ENCODE results near the gene MMADHC. TPM values are rescaled to one million over a fixed set of nuclear protein-coding genes. Genes with fewer than 3 reads are reported as not detected.

The MMADHC gene
- total RNA-seq, 1 experiment from 2014 or later, result 149 TPM

DNA sequence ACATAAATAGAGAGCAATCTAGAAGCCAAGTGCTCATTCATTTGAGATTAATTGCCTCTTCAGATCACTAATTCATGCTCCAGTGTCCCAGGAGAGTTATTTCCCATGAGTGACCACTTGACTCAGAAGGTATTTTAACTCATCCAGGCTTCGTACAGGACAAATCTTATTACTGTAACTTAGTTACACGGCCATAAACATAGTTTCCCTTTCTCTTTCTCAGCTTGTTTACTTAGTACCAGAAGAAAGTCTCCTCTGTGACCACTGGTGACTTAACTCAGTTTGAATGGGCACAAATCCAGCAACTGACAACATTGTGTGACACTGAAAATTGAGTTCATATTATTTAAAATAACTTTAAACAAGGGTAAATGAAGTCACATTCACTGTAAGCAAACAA, 25.3 kb downstream of the MMADHC start:
- Histone ChIP-seq H4K5ac (ENCODE audit: insufficient read length, low read depth, low read length) (no peak overlapping the region), H3K18ac (ENCODE audit: insufficient read length, low read depth, low read length) (no peak overlapping the region), H3K27ac (ENCODE audit: insufficient read length, low read depth, low read length) (no peak overlapping the region), H2BK12ac (ENCODE audit: insufficient read length, low read depth, low read length) (no peak overlapping the region), H2BK20ac (ENCODE audit: low read depth, low read length, poor library complexity, severe bottlenecking) (no peak overlapping the region), H3K9ac (ENCODE audit: extremely low read depth, insufficient read length, low read length) (no peak overlapping the region), H4K91ac (ENCODE audit: insufficient read length, low read depth, low read length) (no peak overlapping the region), H2AFZ (ENCODE audit: low read length) (no peak overlapping the region), H4K20me1 (ENCODE audit: control insufficient read depth, insufficient read depth, insufficient read length) (no peaks in the 10 kb centered on the region), H3K27me3 (ENCODE audit: insufficient read depth, low read length) (no peaks in the 10 kb centered on the region), H3K14ac (ENCODE audit: insufficient read depth, low read length) (no peak overlapping the region), H3T11ph (ENCODE audit: low read length) (no peak overlapping the region), H3K23me2 (ENCODE audit: insufficient read length, low read depth, low read length, poor library complexity, severe bottlenecking) (no peaks in the 10 kb centered on the region), H2BK5ac (ENCODE audit: insufficient read length, low read length) (no peak overlapping the region), H4K8ac (replicated peaks; ENCODE audit: insufficient read length, low read depth, low read length) (no peak overlapping the region), H3K4me2 (ENCODE audit: insufficient read depth, insufficient read length, low read length) (no peak overlapping the region), H3K4ac (ENCODE audit: low read depth, low read length) (no peak overlapping the region), H3K79me1 (ENCODE audit: insufficient read depth, low read depth, low read length, poor library complexity, severe bottlenecking) (no peaks in the 10 kb centered on the region), H2BK120ac (ENCODE audit: low read depth, low read length, poor library complexity, severe bottlenecking) (no peak overlapping the region), H3K9me3 (ENCODE audit: control insufficient read depth, low read depth, low read length) (no peaks in the 10 kb centered on the region), H2BK15ac (ENCODE audit: low read depth, low read length) (no peak overlapping the region), H3K4me1 (ENCODE audit: insufficient read depth, low read length) (no peaks in the 10 kb centered on the region), H3K23ac (ENCODE audit: insufficient read length, low read depth, low read length) (no peak overlapping the region), H2AK5ac (ENCODE audit: insufficient read length, low read length) (no peak overlapping the region), H3K79me2 (ENCODE audit: insufficient read depth, low read length) (no peaks in the 10 kb centered on the region), H3K56ac (ENCODE audit: insufficient read length, low read depth, low read length) (no peak overlapping the region)
- no peaks in the 10 kb centered on the region; the same call in 1 of the 2 replicates for H3K27me3 Mint-ChIP-seq (ENCODE audit: low read depth)
- H3K36me3 Mint-ChIP-seq (ENCODE audit: insufficient read depth in 1 of 3, low read depth in 3 of 3), result no peaks in the 10 kb centered on the region; a peak in 1 of 7 replicates
- no peak overlapping the region for H3K4me3 Mint-ChIP-seq
- H3K4me1 Mint-ChIP-seq, result no peaks in the 10 kb centered on the region
- no peaks in the 10 kb centered on the region for H3K9me3 Mint-ChIP-seq
- no peak overlapping the region for H3K27ac Mint-ChIP-seq
- WGBS (ENCODE audit: extremely low coverage, insufficient read length, low lambda C conversion rate), result no CpG with 5 or more reads among the region's 2 CpGs
- TF ChIP-seq, protein P1, sequence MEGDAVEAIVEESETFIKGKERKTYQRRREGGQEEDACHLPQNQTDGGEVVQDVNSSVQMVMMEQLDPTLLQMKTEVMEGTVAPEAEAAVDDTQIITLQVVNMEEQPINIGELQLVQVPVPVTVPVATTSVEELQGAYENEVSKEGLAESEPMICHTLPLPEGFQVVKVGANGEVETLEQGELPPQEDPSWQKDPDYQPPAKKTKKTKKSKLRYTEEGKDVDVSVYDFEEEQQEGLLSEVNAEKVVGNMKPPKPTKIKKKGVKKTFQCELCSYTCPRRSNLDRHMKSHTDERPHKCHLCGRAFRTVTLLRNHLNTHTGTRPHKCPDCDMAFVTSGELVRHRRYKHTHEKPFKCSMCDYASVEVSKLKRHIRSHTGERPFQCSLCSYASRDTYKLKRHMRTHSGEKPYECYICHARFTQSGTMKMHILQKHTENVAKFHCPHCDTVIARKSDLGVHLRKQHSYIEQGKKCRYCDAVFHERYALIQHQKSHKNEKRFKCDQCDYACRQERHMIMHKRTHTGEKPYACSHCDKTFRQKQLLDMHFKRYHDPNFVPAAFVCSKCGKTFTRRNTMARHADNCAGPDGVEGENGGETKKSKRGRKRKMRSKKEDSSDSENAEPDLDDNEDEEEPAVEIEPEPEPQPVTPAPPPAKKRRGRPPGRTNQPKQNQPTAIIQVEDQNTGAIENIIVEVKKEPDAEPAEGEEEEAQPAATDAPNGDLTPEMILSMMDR (conservative IDR thresholded peaks at IDR 0.05), result no peak
- no peak for DNase-seq

Data from H9 (cell line).